Panc1 (cell line): ENCODE measurements around the gene LRRC41.

Experiments
- CTCF ChIP-seq: fragments of 450-650 bp; IDR thresholded peaks from 2 replicates; pipeline ENCODE4 v1.5.1; 2017; ENCODE audit warnings: mild to moderate bottlenecking
- POLR2AphosphoS5 ChIP-seq: IDR thresholded peaks from 2 replicates; pipeline ENCODE4 v1.6.1; 2012; ENCODE audit warnings: mild to moderate bottlenecking, low read depth, low read length, moderate library complexity
- SIN3A ChIP-seq: IDR thresholded peaks from 2 replicates; pipeline ENCODE4 v1.6.1; 2012; ENCODE audit warnings: low read depth, mild to moderate bottlenecking, low read length, moderate library complexity, borderline replicate concordance; ENCODE audit not compliant: insufficient read depth
- TCF7L2 ChIP-seq: IDR thresholded peaks from 2 replicates; pipeline ENCODE4 v1.6.1; 2011; ENCODE audit warnings: mild to moderate bottlenecking, low read depth, low read length, inconsistent platforms

GRCh38 chr1:46333300-46334029 lies 30.0 kb upstream of the LRRC41 start:
- no peak for TF ChIP-seq POLR2AphosphoS5
- peak; percentile 76 for TF ChIP-seq CTCF
- TF ChIP-seq TCF7L2 = no peak
- no peak for TF ChIP-seq SIN3A
